IMR-90 (cell line): ENCODE data around the gene ATP10A. TPM values are rescaled to one million over a fixed set of nuclear protein-coding genes. Genes with fewer than 3 reads are reported as not detected.

Experiments used
- ATAC-seq: fragments of 200-7000 bp; cut with Tn5 transposase; 2 replicates; pipeline ENCODE4 v1.9.1; 2020; ENCODE audit warnings: low read depth, mild to moderate bottlenecking, moderate library complexity
- BruUV-seq: library from RNA; stranded (reverse); fragments of 400-500 nt; replicated peaks from 2 replicates; lab custom pipeline; 2021; lab: Mats Ljungman, UMichigan
- CTCF ChIA-PET: fragments of 300-600 bp; formaldehyde crosslinking; extraction: SDS; loops from one replicate; lab custom pipeline; 2021; ENCODE audit warnings: antibody characterized with exemption; lab: Yijun Ruan, JAX
- POLR2A ChIA-PET: fragments of 300-600 bp; sonication (Branson Sonifier 250); formaldehyde crosslinking; loops from one replicate; lab custom pipeline; 2022; ENCODE audit warnings: antibody characterized with exemption; ENCODE audit not compliant: unreplicated experiment; lab: Charles Lee
- DNase-seq: peaks from one replicate; pipeline ENCODE4 v3.0.0; 2013
- H2AFZ ChIP-seq: replicated peaks from 2 replicates; pipeline ENCODE3; 2013; ENCODE audit warnings: low read length, mild to moderate bottlenecking; ENCODE audit not compliant: poor library complexity
- H2AK5ac ChIP-seq: 2 replicates; pipeline ENCODE4 v1.6.1; 2013; ENCODE audit warnings: low read depth, low read length, inconsistent platforms
- H2AK9ac ChIP-seq: replicated peaks from 2 replicates; pipeline ENCODE3; 2013; ENCODE audit warnings: mild to moderate bottlenecking, low read depth, low read length, moderate library complexity; ENCODE audit not compliant: poor library complexity
- H2BK120ac ChIP-seq: 2 replicates; pipeline ENCODE4 v1.6.1; 2013; ENCODE audit warnings: low read depth, low read length, inconsistent platforms
- H2BK15ac ChIP-seq: 3 replicates; pipeline ENCODE4 v1.6.1; 2013; ENCODE audit warnings: low read depth, low read length, inconsistent platforms
- H2BK20ac ChIP-seq: 2 replicates; pipeline ENCODE4 v1.6.1; 2013; ENCODE audit warnings: low read depth, mild to moderate bottlenecking, inconsistent platforms, low read length, moderate library complexity
- H2BK5ac ChIP-seq: 2 replicates; pipeline ENCODE4 v1.6.1; 2013; ENCODE audit warnings: mild to moderate bottlenecking, low read depth, low read length, inconsistent platforms; ENCODE audit not compliant: poor library complexity, severe bottlenecking
- H3K14ac ChIP-seq: replicated peaks from 2 replicates; pipeline ENCODE4 v1.6.1; 2013; ENCODE audit warnings: low read depth, low read length, inconsistent platforms
- H3K18ac ChIP-seq: 2 replicates; pipeline ENCODE4 v1.6.1; 2013; ENCODE audit warnings: low read depth, low read length, control low read depth
- H3K23ac ChIP-seq: 2 replicates; pipeline ENCODE4 v1.6.1; 2013; ENCODE audit warnings: low read depth, low read length, inconsistent platforms
- H3K27ac ChIP-seq: 2 replicates; pipeline ENCODE4 v1.5.1; 2013; ENCODE audit warnings: mild to moderate bottlenecking, control low read depth, low read length; ENCODE audit not compliant: insufficient read depth
- H3K27me3 ChIP-seq: 2 replicates; pipeline ENCODE4 v1.6.1; 2013; ENCODE audit warnings: low read length; ENCODE audit not compliant: control insufficient read depth, insufficient read depth
- H3K36me3 ChIP-seq: 2 replicates; pipeline ENCODE4 v1.6.1; 2013; ENCODE audit warnings: low read length, mixed read lengths; ENCODE audit not compliant: control insufficient read depth, insufficient read depth
- H3K4ac ChIP-seq: 2 replicates; pipeline ENCODE4 v1.6.1; 2013; ENCODE audit warnings: low read depth, low read length, inconsistent platforms
- H3K4me1 ChIP-seq: 2 replicates; pipeline ENCODE4 v1.6.1; 2013; ENCODE audit warnings: low read length, mixed read lengths; ENCODE audit not compliant: control insufficient read depth, insufficient read depth
- H3K4me2 ChIP-seq: 2 replicates; pipeline ENCODE4 v1.6.1; 2013; ENCODE audit warnings: low read depth, mild to moderate bottlenecking, control low read depth, low read length, moderate library complexity
- H3K4me3 ChIP-seq: 2 replicates; pipeline ENCODE4 v1.5.1; 2013; ENCODE audit warnings: low read depth, mild to moderate bottlenecking, control low read depth, low read length, moderate library complexity; ENCODE audit not compliant: insufficient read depth
- H3K56ac ChIP-seq: 2 replicates; pipeline ENCODE4 v1.6.1; 2013; ENCODE audit warnings: low read length, inconsistent platforms; ENCODE audit not compliant: insufficient read depth; ENCODE audit errors: extremely low read depth
- H3K79me1 ChIP-seq, 2 experiments: 2 replicates each; pipeline ENCODE4 v1.6.1; 2013; ENCODE audit warnings: low read length in 2 of 2, inconsistent platforms in 1 of 2, low read depth in 1 of 2
- H3K9ac ChIP-seq: 2 replicates; pipeline ENCODE4 v1.6.1; 2013; ENCODE audit warnings: low read depth, low read length, control low read depth
- H3K9me1 ChIP-seq: 2 replicates; pipeline ENCODE4 v1.6.1; 2013; ENCODE audit warnings: low read length, inconsistent platforms; ENCODE audit not compliant: insufficient read depth
- H3K9me3 ChIP-seq: 2 replicates; pipeline ENCODE4 v1.6.1; 2013; ENCODE audit warnings: low read length; ENCODE audit not compliant: control insufficient read depth, insufficient read depth
- H4K20me1 ChIP-seq: 2 replicates; pipeline ENCODE4 v1.6.1; 2013; ENCODE audit warnings: low read length, inconsistent platforms; ENCODE audit not compliant: insufficient read depth
- H4K5ac ChIP-seq: 2 replicates; pipeline ENCODE4 v1.6.1; 2013; ENCODE audit warnings: mild to moderate bottlenecking, low read depth, low read length, control low read depth
- H4K8ac ChIP-seq, 2 experiments: 2 replicates each; pipeline ENCODE4 v1.6.1; 2013; ENCODE audit warnings: low read depth in 2 of 2, low read length in 2 of 2, control low read depth in 1 of 2, inconsistent platforms in 1 of 2
- H4K91ac ChIP-seq: 2 replicates; pipeline ENCODE4 v1.6.1; 2013; ENCODE audit warnings: low read depth, low read length, inconsistent platforms; ENCODE audit not compliant: insufficient read depth
- CHD1 ChIP-seq: IDR thresholded peaks from 2 replicates; pipeline ENCODE4 v1.6.1; 2012; ENCODE audit warnings: low read depth, low read length, improper control_type of control experiment
- MXI1 ChIP-seq: IDR thresholded peaks from 2 replicates; pipeline ENCODE4 v1.6.1; 2012; ENCODE audit warnings: low read depth, mild to moderate bottlenecking, low read length, moderate library complexity, borderline replicate concordance
- SMC3 ChIP-seq: fragments of 150-350 bp; IDR thresholded peaks from 2 replicates; pipeline ENCODE4 v1.6.1; 2016; ENCODE audit warnings: low read depth, mild to moderate bottlenecking, antibody characterized with exemption, low read length, moderate library complexity
- WGBS, 2 experiments: methylation state at CpG; one replicate each; pipeline versions ENCODE4 v1.1.5 to v1.1.7; 2013; ENCODE audit warnings: missing lambda C conversion rate in 2 of 2; ENCODE audit not compliant: insufficient read length in 1 of 2; ENCODE audit errors: extremely low coverage in 2 of 2; 5-methylcytosine and 5-hydroxymethylcytosine counted together
- dilution Hi-C: fragments of 300-500 bp; cut with HindIII; formaldehyde crosslinking; loops from one replicate; pipeline ENCODE4 v1.14.3; 2018; ENCODE audit warnings: low sequenced_read_pairs; ENCODE audit not compliant: unreplicated experiment
- in situ Hi-C: fragments of 300-500 bp; cut with MboI; formaldehyde crosslinking; loops from 3 replicates; pipeline ENCODE4 v1.14.3; 2019; ENCODE audit warnings: low sequenced_read_pairs, inconsistent platforms, mixed read lengths
- intact Hi-C: fragments of 100-400 bp; cut with micrococcal nuclease; formaldehyde crosslinking; loops from 2 replicates; pipeline ENCODE4 v1.10.0; 2022
- polyA plus RNA-seq, 3 experiments: library from polyadenylated mRNA; depleted of rRNA; stranded (reverse); fragments of >200 nt; gene quantifications; 2 replicates each; pipeline ENCODE4 v1.2.3, GENCODE V29; 2012; ENCODE audit warnings: low replicate concordance in 1 of 3
- total RNA-seq: library from RNA; depleted of rRNA; stranded (reverse); fragments of >200 nt; gene quantifications from 2 replicates; pipeline ENCODE4 v1.2.3, GENCODE V29; 2012

ATP10A gene
- total and polyA plus RNA-seq, 2 of the 4 experiments (the other 2 are of a cell fraction): 13.8 to 16.0 TPM

DNA sequence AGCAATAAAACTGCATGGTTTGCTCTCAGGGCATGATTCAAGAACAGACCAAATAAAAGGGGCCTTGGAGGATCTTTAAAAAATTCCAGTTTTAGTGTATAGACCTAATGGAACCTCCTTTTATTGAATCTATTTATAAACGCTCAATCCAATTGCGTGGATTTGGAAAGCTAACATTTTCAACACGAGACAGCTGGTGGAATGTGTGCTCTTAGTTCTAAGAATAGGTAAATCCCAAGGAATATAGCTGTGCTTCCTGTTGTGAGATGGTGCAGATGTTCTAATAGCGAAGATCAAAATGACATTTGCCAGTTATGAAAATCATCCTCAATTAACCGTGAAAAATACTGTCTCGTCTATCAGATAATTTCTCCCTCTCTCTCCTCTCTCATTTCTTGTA lies 192.5 kb downstream of the ATP10A start:
- H3K27me3 ChIP-seq: no peaks in the 10 kb centered on the region; the same call in 1 of the 2 replicates
- no peak overlapping the region; the same call in 1 of the 2 replicates for H3K4me3 ChIP-seq
- H2AFZ ChIP-seq: no peak overlapping the region
- H2BK120ac ChIP-seq: no peak overlapping the region
- BruUV-seq: no TSS peak
- H3K14ac ChIP-seq: no peak overlapping the region
- CTCF ChIA-PET: interaction anchor here (0.6 kb wide), 1 partner anchor 39 kb away, joined by 3 read pairs; no protein-coding TSS in a partner anchor
- H3K9me1 ChIP-seq: peaks cover 2% of the 10 kb centered on the region; the same call in 1 of the 2 replicates
- in situ Hi-C loops: no loop called here
- H3K56ac ChIP-seq: no peak overlapping the region
- POLR2A ChIA-PET: no interaction called here
- no peaks in the 10 kb centered on the region for H4K20me1 ChIP-seq
- WGBS, 2 experiments: no CpG with 5 or more reads among the region's 6 CpGs
- no peak overlapping the region for H4K91ac ChIP-seq
- H3K23ac ChIP-seq: no peak overlapping the region
- dilution Hi-C loops: no loop called here
- ATAC-seq: no peak; the same call in 1 of the 2 replicates
- H3K79me1 ChIP-seq: no peaks in the 10 kb centered on the region
- peaks cover 2% of the 10 kb centered on the region; the same call in 1 of the 2 replicates for H3K4me1 ChIP-seq
- intact Hi-C loops: no loop called here
- H2BK5ac ChIP-seq: no peak overlapping the region
- H2BK15ac ChIP-seq: no peak overlapping the region
- TF ChIP-seq SMC3: no peak
- no peak for TF ChIP-seq CHD1
- no peak for TF ChIP-seq MXI1
- no peak overlapping the region for H2AK9ac ChIP-seq
- no peak overlapping the region for H3K4ac ChIP-seq
- no peak overlapping the region for H3K18ac ChIP-seq
- no peak overlapping the region for H3K27ac ChIP-seq
- H3K9me3 ChIP-seq: no peaks in the 10 kb centered on the region
- peak overlapping the region; percentile 63 for H3K4me2 ChIP-seq
- H3K36me3 ChIP-seq: no peaks in the 10 kb centered on the region
- DNase-seq: no peak
- no peak overlapping the region for H4K8ac ChIP-seq
- no peak overlapping the region for H2AK5ac ChIP-seq
- no peak overlapping the region for H4K5ac ChIP-seq
- no peak overlapping the region for H3K9ac ChIP-seq
- H2BK20ac ChIP-seq: no peak overlapping the region
